GM03348 (cell line): ENCODE results near the gene AFF3.
"Not testable (repeated sequence)": the region's sequence is repeated elsewhere in the genome, so short reads cannot be mapped to it uniquely, and the experiment has no call there.

ENCODE experiments used
- DNase-seq: peaks from one replicate; pipeline ENCODE4 v3.0.0; 2012; ENCODE audit warnings: low spot score

Gene AFF3

GRCh38 chr2:99737537-99737936 is 404.9 kb downstream of the AFF3 start:
- DNase-seq, result no peak

GRCh38 chr2:99735753-99736152 is 406.6 kb downstream of the AFF3 start:
- no peak for DNase-seq

- DNase-seq, result not testable (repeated sequence)
These were observed 407.1 kb downstream of the AFF3 start for GRCh38 chr2:99735314-99735713.

- no peak for DNase-seq
These were observed 408.2 kb downstream of the AFF3 start for GRCh38 chr2:99734236-99734635.

- peak; percentile 64 for DNase-seq
These were observed 413.0 kb downstream of the AFF3 start for GRCh38 chr2:99729104-99730025.

GRCh38 chr2:99728166-99728565 is 414.2 kb downstream of the AFF3 start:
- DNase-seq, result no peak

- DNase-seq, result no peak
These were observed 415.2 kb downstream of the AFF3 start for GRCh38 chr2:99727199-99727598.

- DNase-seq, result no peak
These were observed 415.7 kb downstream of the AFF3 start for GRCh38 chr2:99726691-99727090.

- peak; percentile 31 for DNase-seq
These were observed 416.6 kb downstream of the AFF3 start for GRCh38 chr2:99725820-99726219.

GRCh38 chr2:99722476-99722875 is 419.9 kb downstream of the AFF3 start:
- no peak for DNase-seq

- no peak for DNase-seq
These were observed 423.3 kb downstream of the AFF3 start for GRCh38 chr2:99719102-99719501.

GRCh38 chr2:99715956-99716355 is 426.4 kb downstream of the AFF3 start:
- peak; percentile 52 for DNase-seq

- no peak for DNase-seq
These were observed 428.0 kb downstream of the AFF3 start for GRCh38 chr2:99714349-99714748.

GRCh38 chr2:99711144-99711543 is 431.2 kb downstream of the AFF3 start:
- DNase-seq, result no peak

GRCh38 chr2:99710721-99711120 is 431.7 kb downstream of the AFF3 start:
- peak; percentile 53 for DNase-seq

- no peak for DNase-seq
These were observed 433.2 kb downstream of the AFF3 start for GRCh38 chr2:99709229-99709628.

GRCh38 chr2:99708231-99708630 is 434.2 kb downstream of the AFF3 start:
- DNase-seq, result no peak

GRCh38 chr2:99707592-99707991 is 434.8 kb downstream of the AFF3 start:
- DNase-seq, result peak; percentile 71

- DNase-seq, result peak; percentile 18
These were observed 435.7 kb downstream of the AFF3 start for GRCh38 chr2:99706735-99707134.

GRCh38 chr2:99701503-99701902 is 440.9 kb downstream of the AFF3 start:
- DNase-seq, result no peak

- DNase-seq, result no peak
These were observed 441.6 kb downstream of the AFF3 start for GRCh38 chr2:99700482-99701398.

GRCh38 chr2:99698896-99699295 is 443.5 kb downstream of the AFF3 start:
- DNase-seq, result peak; percentile 39
